OCI-LY7 (cell line): Measurements from ENCODE around the gene CFAP61. TPM values are rescaled to one million over a fixed set of nuclear protein-coding genes. Genes with fewer than 3 reads are reported as not detected.

Source experiments
- BruUV-seq: library from RNA; stranded (reverse); fragments of 400-500 nt; replicated peaks from 2 replicates; lab custom pipeline; 2021; lab: Mats Ljungman, UMichigan
- CTCF ChIA-PET: fragments of 300-600 bp; sonication (Branson Sonifier 250); formaldehyde crosslinking; loops from one replicate; lab custom pipeline; 2022; ENCODE audit warnings: antibody characterized with exemption; ENCODE audit not compliant: unreplicated experiment; lab: Charles Lee
- POLR2A ChIA-PET: fragments of 300-600 bp; sonication (Branson Sonifier 250); formaldehyde crosslinking; loops from one replicate; lab custom pipeline; 2022; ENCODE audit warnings: antibody characterized with exemption; lab: Charles Lee
- DNase-seq: peaks from one replicate; pipeline ENCODE4 v3.0.0-alpha.2; 2015; ENCODE audit warnings: low spot score
- H2AFZ ChIP-seq: fragments of 200-600 bp; sonication (generic), shearing (Covaris generic); 2 replicates; pipeline ENCODE4 v1.6.1; 2014; ENCODE audit warnings: mild to moderate bottlenecking, antibody characterized with exemption, low read length, moderate library complexity
- H3K27ac ChIP-seq: fragments of 200-600 bp; sonication (generic); 2 replicates; pipeline ENCODE4 v1.5.1; 2014; ENCODE audit warnings: mixed run types, low read depth, mild to moderate bottlenecking, moderate library complexity, low read length, inconsistent platforms; ENCODE audit not compliant: poor library complexity, severe bottlenecking
- H3K36me3 ChIP-seq: fragments of 200-600 bp; sonication (generic); 2 replicates; pipeline ENCODE4 v1.6.1; 2014; ENCODE audit warnings: mild to moderate bottlenecking, antibody characterized with exemption, low read length, moderate library complexity, mixed read lengths; ENCODE audit not compliant: insufficient read depth
- H3K4me1 ChIP-seq: fragments of 200-600 bp; sonication (generic); 2 replicates; pipeline ENCODE4 v1.5.1; 2014; ENCODE audit warnings: mild to moderate bottlenecking, low read length; ENCODE audit not compliant: insufficient read depth, poor library complexity, severe bottlenecking
- H3K4me2 ChIP-seq: fragments of 200-600 bp; sonication (generic); 2 replicates; pipeline ENCODE4 v1.6.1; 2014; ENCODE audit warnings: mild to moderate bottlenecking, low read length
- H3K4me3 ChIP-seq: fragments of 200-600 bp; sonication (generic); 2 replicates; pipeline ENCODE4 v1.5.1; 2014; ENCODE audit warnings: mild to moderate bottlenecking, low read depth, low read length; ENCODE audit not compliant: poor library complexity, severe bottlenecking
- H3K79me2 ChIP-seq: fragments of 200-600 bp; sonication (generic); 2 replicates; pipeline ENCODE4 v1.6.1; 2016; ENCODE audit warnings: low read depth, mild to moderate bottlenecking, low read length, moderate library complexity, mixed read lengths; ENCODE audit not compliant: insufficient read depth
- H3K9me2 ChIP-seq: fragments of 200-600 bp; sonication (generic); 2 replicates; pipeline ENCODE4 v1.6.1; 2016; ENCODE audit warnings: mild to moderate bottlenecking, low read length, mixed read lengths; ENCODE audit not compliant: insufficient read depth
- H3K9me3 ChIP-seq: fragments of 200-600 bp; sonication (generic); 2 replicates; pipeline ENCODE4 v1.6.1; 2014; ENCODE audit warnings: mild to moderate bottlenecking, mixed run types, low read length, mixed read lengths
- H4K20me1 ChIP-seq: fragments of 200-600 bp; sonication (generic); 2 replicates; pipeline ENCODE4 v1.6.1; 2014; ENCODE audit warnings: mild to moderate bottlenecking, antibody characterized with exemption, low read length, moderate library complexity, mixed read lengths; ENCODE audit not compliant: insufficient read depth
- EZH2phosphoT487 ChIP-seq: fragments of 200-600 bp; sonication (generic); IDR thresholded peaks from 2 replicates; pipeline ENCODE4 v1.6.1; 2018; ENCODE audit warnings: low read depth, borderline replicate concordance, mild to moderate bottlenecking, mixed run types, antibody characterized with exemption, low read length, moderate library complexity, mixed read lengths
- intact Hi-C: fragments of 100-400 bp; cut with micrococcal nuclease; formaldehyde crosslinking; loops from one replicate; pipeline ENCODE4 v1.10.0; 2022; ENCODE audit not compliant: unreplicated experiment
- total RNA-seq, 2 experiments: library from RNA; depleted of rRNA in 1 of 2; stranded (reverse); fragments of >200 nt in 1 of 2; shearing (Covaris generic) in 1 of 2; gene quantifications; 2 replicates each; pipeline ENCODE4 v1.2.3, GENCODE V29; 2014 to 2022
- TF ChIP-seq, protein P1 (sequence below): fragments of 200-600 bp; sonication (generic); conservative IDR thresholded peaks from 2 replicates; pipeline ENCODE4 v1.5.1; 2014; ENCODE audit warnings: mild to moderate bottlenecking, antibody characterized with exemption, low read length, moderate library complexity, mixed read lengths

CFAP61 gene
- total RNA-seq, 2 experiments from 2014 or later = 0.06 TPM; not detected in 1

- TF ChIP-seq, protein P1, sequence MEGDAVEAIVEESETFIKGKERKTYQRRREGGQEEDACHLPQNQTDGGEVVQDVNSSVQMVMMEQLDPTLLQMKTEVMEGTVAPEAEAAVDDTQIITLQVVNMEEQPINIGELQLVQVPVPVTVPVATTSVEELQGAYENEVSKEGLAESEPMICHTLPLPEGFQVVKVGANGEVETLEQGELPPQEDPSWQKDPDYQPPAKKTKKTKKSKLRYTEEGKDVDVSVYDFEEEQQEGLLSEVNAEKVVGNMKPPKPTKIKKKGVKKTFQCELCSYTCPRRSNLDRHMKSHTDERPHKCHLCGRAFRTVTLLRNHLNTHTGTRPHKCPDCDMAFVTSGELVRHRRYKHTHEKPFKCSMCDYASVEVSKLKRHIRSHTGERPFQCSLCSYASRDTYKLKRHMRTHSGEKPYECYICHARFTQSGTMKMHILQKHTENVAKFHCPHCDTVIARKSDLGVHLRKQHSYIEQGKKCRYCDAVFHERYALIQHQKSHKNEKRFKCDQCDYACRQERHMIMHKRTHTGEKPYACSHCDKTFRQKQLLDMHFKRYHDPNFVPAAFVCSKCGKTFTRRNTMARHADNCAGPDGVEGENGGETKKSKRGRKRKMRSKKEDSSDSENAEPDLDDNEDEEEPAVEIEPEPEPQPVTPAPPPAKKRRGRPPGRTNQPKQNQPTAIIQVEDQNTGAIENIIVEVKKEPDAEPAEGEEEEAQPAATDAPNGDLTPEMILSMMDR = no peak
- no peak for TF ChIP-seq EZH2phosphoT487
- Histone ChIP-seq H3K36me3 (no peaks in the 10 kb centered on the region), H3K4me1 (no peaks in the 10 kb centered on the region), H3K9me3 (no peaks in the 10 kb centered on the region), H3K4me3 (no peak overlapping the region), H2AFZ (no peak overlapping the region), H3K4me2 (no peak overlapping the region), H4K20me1 (no peaks in the 10 kb centered on the region), H3K27ac (no peak overlapping the region), H3K9me2 (no peaks in the 10 kb centered on the region), H3K79me2 (no peaks in the 10 kb centered on the region)
- ChIA-PET CTCF (no interaction called here), POLR2A (no interaction called here)
- DNase-seq = no peak
- intact Hi-C loops = no loop called here
- no TSS peak for BruUV-seq
These were observed 42.5 kb upstream of the CFAP61 start for GRCh38 chr20:20009784-20010253.

- no peaks in the 10 kb centered on the region for H3K79me2 ChIP-seq
- H3K4me2 ChIP-seq = no peak overlapping the region
- no peaks in the 10 kb centered on the region for H4K20me1 ChIP-seq
- no peaks in the 10 kb centered on the region for H3K9me2 ChIP-seq
- DNase-seq = no peak
- no peak overlapping the region for H2AFZ ChIP-seq
- CTCF ChIA-PET = no interaction called here
- no peaks in the 10 kb centered on the region for H3K9me3 ChIP-seq
- POLR2A ChIA-PET = interaction anchor here (0.6 kb wide), 1 partner anchor 245 kb away, joined by 3 read pairs; no protein-coding TSS in a partner anchor
- no TSS peak for BruUV-seq
- no peak overlapping the region for H3K4me3 ChIP-seq
- intact Hi-C loops = no loop called here
- no peaks in the 10 kb centered on the region for H3K36me3 ChIP-seq
- H3K4me1 ChIP-seq = no peaks in the 10 kb centered on the region
- H3K27ac ChIP-seq = no peak overlapping the region
- TF ChIP-seq EZH2phosphoT487 = no peak
- TF ChIP-seq, protein P1 = no peak
These were observed 41.5 kb upstream of the CFAP61 start for GRCh38 chr20:20010639-20011500.

GRCh38 chr20:20012541-20012940 is 39.8 kb upstream of the CFAP61 start:
- H3K4me3 ChIP-seq = no peak overlapping the region
- no peaks in the 10 kb centered on the region for H4K20me1 ChIP-seq
- H3K36me3 ChIP-seq = no peaks in the 10 kb centered on the region
- peaks cover 8% of the 10 kb centered on the region for H3K4me1 ChIP-seq
- BruUV-seq = no TSS peak
- H3K27ac ChIP-seq = no peak overlapping the region
- ChIA-PET CTCF (no interaction called here), POLR2A (no interaction called here)
- H3K9me3 ChIP-seq = no peaks in the 10 kb centered on the region
- H3K4me2 ChIP-seq = no peak overlapping the region
- no peak overlapping the region for H2AFZ ChIP-seq
- intact Hi-C loops = no loop called here
- peaks cover 2% of the 10 kb centered on the region; the same call in 1 of the 2 replicates for H3K79me2 ChIP-seq
- no peak for DNase-seq
- no peaks in the 10 kb centered on the region for H3K9me2 ChIP-seq
- no peak for TF ChIP-seq EZH2phosphoT487
- TF ChIP-seq, protein P1 = no peak
